ENCODE data around the gene ARMC10. TPM values are rescaled to one million over a fixed set of nuclear protein-coding genes. Genes with fewer than 3 reads are reported as not detected.

The ARMC10 gene
- total RNA-seq, 4 donors from 2014 or later, result 35.4 to 41.7 (median 39.7) TPM

DNA sequence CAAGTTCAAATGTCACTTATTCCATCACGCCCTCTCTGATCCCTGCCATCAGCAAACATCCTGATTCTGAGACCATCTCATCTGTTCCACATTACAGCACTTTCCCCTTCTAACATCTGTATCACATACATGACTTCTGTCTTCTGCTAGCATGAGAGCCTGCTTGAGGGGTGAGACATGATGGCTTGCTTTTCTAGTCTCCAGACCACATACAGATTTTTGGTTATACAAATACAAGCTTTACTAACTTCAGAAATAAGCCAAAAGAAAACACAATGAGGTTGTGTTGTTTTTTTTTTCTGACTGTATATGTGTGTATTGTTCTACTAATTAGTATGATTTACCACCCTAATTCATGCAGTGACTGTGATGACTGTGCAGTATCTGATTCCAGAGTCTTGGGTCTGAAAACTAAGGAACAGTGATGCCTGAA lies 39.7 kb downstream of the ARMC10 start:
- TF ChIP-seq CTCF (IDR thresholded peaks at IDR 0.05; ENCODE audit: low read depth), result no peak

GRCh38 chr7:103115771-103116170 lies 40.8 kb downstream of the ARMC10 start:
- no peak for TF ChIP-seq CTCF (IDR thresholded peaks at IDR 0.05; ENCODE audit: low read depth)

- TF ChIP-seq CTCF (IDR thresholded peaks at IDR 0.05; ENCODE audit: low read depth), result no peak
Observed at GRCh38 chr7:103116511-103116910, 41.6 kb downstream of the ARMC10 start.

DNA sequence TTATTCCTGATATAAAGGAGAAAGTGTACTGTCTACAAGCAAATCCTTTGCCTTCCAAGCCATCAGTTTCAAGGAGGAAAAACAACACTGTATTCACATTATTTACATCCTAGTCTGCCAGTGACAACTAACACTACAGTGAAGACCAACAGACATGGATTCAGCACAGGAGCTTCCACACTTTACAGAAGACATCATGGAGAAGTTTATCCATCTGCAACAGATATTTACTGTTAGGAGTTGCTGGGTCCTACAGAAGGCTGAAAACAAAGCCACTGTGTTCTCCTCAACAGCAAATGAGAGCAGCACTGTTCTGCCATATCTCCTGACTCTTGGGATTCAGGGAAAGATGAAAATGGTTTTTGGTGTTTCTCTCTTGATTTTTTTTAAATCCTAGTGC lies 42.1 kb downstream of the ARMC10 start:
- TF ChIP-seq CTCF (IDR thresholded peaks at IDR 0.05; ENCODE audit: low read depth), result no peak

GRCh38 chr7:103117465-103117864 lies 42.5 kb downstream of the ARMC10 start:
- TF ChIP-seq CTCF (IDR thresholded peaks at IDR 0.05; ENCODE audit: low read depth), result no peak

- TF ChIP-seq CTCF (IDR thresholded peaks at IDR 0.05; ENCODE audit: low read depth), result no peak
Observed at GRCh38 chr7:103119791-103120291, 44.9 kb downstream of the ARMC10 start.

DNA sequence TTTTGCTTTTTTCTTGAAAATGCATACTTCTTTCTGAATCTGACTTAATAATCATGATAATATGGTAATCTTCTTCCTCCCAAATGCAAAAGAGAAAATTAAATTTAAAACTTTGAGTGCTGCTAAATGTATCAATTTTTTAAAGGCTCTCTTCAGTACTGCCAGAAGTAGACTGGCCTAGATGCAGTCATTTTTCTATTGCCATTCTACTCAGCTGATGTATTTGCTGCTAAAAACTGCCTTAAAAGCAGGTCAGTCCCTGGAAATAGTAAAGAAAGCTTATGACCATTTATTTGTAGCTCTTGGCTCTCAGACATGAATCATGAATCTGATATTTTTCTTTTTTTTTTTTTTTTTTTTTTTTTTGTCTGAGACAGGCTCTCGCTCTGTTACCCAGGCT lies 45.4 kb downstream of the ARMC10 start:
- no peak for TF ChIP-seq CTCF (IDR thresholded peaks at IDR 0.05; ENCODE audit: low read depth)

Measured in subcutaneous adipose tissue (tissue), 4 donors.